Bronchial epithelial cell (primary cell): ENCODE data around the gene MLF1. TPM values are rescaled to one million over a fixed set of nuclear protein-coding genes. Genes with fewer than 3 reads are reported as not detected.

ENCODE experiments used
- DNase-seq: peaks from one replicate; pipeline ENCODE4 v3.0.0-alpha.2; 2010; ENCODE audit warnings: low read depth
- FAIRE-seq: peaks from 2 replicates; lab custom pipeline; 2011; peaks lifted over from hg19 to GRCh38; lab: Jason Lieb, UNC
- H3K27me3 ChIP-seq: 2 replicates; pipeline ENCODE4 v1.5.1; 2011; ENCODE audit warnings: low read length; ENCODE audit not compliant: control insufficient read depth, insufficient read depth
- H3K36me3 ChIP-seq: 2 replicates; pipeline ENCODE4 v1.5.1; 2011; ENCODE audit warnings: low read length; ENCODE audit not compliant: control insufficient read depth, insufficient read depth
- H3K4me3 ChIP-seq: 2 replicates; pipeline ENCODE4 v1.5.1; 2011; ENCODE audit warnings: mild to moderate bottlenecking, low read depth, low read length, control low read depth
- CTCF ChIP-seq: IDR thresholded peaks from 2 replicates; pipeline ENCODE4 v1.5.1; 2011; ENCODE audit warnings: mild to moderate bottlenecking, moderate library complexity, low read length, control low read depth, inconsistent platforms; ENCODE audit not compliant: insufficient read depth, severe bottlenecking
- total RNA-seq: library from RNA; depleted of rRNA; stranded (reverse); fragments of >200 nt; gene quantifications from 2 replicates; pipeline ENCODE4 v1.2.1, GENCODE V29; 2014

The MLF1 gene
- total RNA-seq, 1 donor from 2014 or later = 5.5 TPM

DNA sequence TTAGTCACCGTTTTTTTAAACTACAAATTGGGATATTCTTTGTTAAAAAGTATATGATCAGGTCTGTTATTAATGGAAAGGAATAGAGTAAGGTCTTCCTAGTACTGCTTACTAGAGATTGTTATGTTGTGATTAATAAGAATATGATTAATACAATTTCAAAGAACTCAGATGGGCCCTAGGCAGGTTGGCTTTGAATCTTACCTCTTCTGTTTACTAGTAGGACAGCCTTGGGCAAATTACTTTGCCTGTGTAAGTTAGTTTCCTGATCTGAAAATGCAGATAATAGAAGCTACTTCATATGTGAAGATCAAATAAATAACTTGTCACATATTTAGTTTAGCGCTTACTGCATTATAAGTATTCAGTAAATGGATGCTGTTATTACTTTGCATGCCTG, 80.2 kb downstream of the MLF1 start:
- DNase-seq (no peak), FAIRE-seq (no peak)
- Histone ChIP-seq H3K27me3 (no peaks in the 10 kb centered on the region), H3K4me3 (no peak overlapping the region), H3K36me3 (no peaks in the 10 kb centered on the region)
- TF ChIP-seq CTCF = no peak

DNA sequence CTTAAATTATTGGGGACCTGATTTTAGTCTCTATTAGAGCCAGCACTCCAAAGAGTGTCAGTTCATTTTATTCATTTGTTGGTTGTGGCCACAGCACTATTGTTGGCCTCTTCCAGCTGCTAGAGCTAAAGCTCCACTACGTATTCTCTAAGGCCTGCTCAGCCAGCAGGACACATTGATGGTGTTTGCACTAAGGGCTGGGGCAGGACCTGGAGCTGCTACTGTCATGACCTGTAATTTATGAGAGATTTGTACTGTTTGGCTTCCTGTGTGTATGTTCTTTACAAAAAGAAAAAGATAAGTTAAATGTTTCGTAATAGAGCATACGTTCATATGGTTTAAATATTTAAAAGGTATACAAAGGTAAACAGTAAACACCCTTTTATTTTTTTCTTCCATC, 81.5 kb downstream of the MLF1 start:
- no peak for TF ChIP-seq CTCF
- FAIRE-seq = no peak
- no peaks in the 10 kb centered on the region for H3K36me3 ChIP-seq
- H3K4me3 ChIP-seq = no peak overlapping the region
- DNase-seq = no peak
- no peaks in the 10 kb centered on the region for H3K27me3 ChIP-seq

Other genes starting within 250 kb of the MLF1 start
- 51.2 and 55.3 TPM in 2 replicates for gene GFM1, start 73.3 kb downstream of the MLF1 start, total RNA-seq
- gene LXN, start 101.5 kb downstream of the MLF1 start, total RNA-seq = 3.5 and 6.8 TPM in 2 replicates
- 2.4 TPM in 1 of 2 replicates, not detected in the other for gene RARRES1, start 161.3 kb downstream of the MLF1 start, total RNA-seq
- 57.1 and 63.6 TPM in 2 replicates for gene MFSD1, start 230.9 kb downstream of the MLF1 start, total RNA-seq